GM21786 (cell line): Measurements from ENCODE around the gene CFAP61.
"Not testable (repeated sequence)": the region's sequence is repeated elsewhere in the genome, so short reads cannot be mapped to it uniquely, and the experiment has no call there.

Source experiments
- ATAC-seq: cut with Tn5 transposase; IDR thresholded peaks from one replicate; pipeline ENCODE4 v1.9.1; 2021; ENCODE audit not compliant: unreplicated experiment

The CFAP61 gene

GRCh38 chr20:20085812-20086211 is 33.5 kb downstream of the CFAP61 start:
- no peak for ATAC-seq

- no peak for ATAC-seq
These were observed 36.7 kb downstream of the CFAP61 start for GRCh38 chr20:20089018-20089417.

GRCh38 chr20:20089939-20090338 is 37.6 kb downstream of the CFAP61 start:
- no peak for ATAC-seq

- no peak for ATAC-seq
These were observed 40.5 kb downstream of the CFAP61 start for GRCh38 chr20:20092827-20093226.

- no peak for ATAC-seq
These were observed 42.1 kb downstream of the CFAP61 start for GRCh38 chr20:20094410-20094809.

- no peak for ATAC-seq
These were observed 43.0 kb downstream of the CFAP61 start for GRCh38 chr20:20095114-20095872.

- no peak for ATAC-seq
These were observed 44.1 kb downstream of the CFAP61 start for GRCh38 chr20:20096421-20096820.

GRCh38 chr20:20100881-20101280 is 48.5 kb downstream of the CFAP61 start:
- no peak for ATAC-seq

- no peak for ATAC-seq
These were observed 49.8 kb downstream of the CFAP61 start for GRCh38 chr20:20102163-20102562.

- no peak for ATAC-seq
These were observed 50.5 kb downstream of the CFAP61 start for GRCh38 chr20:20102716-20103258.

- ATAC-seq = no peak
These were observed 51.2 kb downstream of the CFAP61 start for GRCh38 chr20:20103486-20103885.

GRCh38 chr20:20123187-20123586 is 70.9 kb downstream of the CFAP61 start:
- ATAC-seq = not testable (repeated sequence)

GRCh38 chr20:20130399-20130798 is 78.1 kb downstream of the CFAP61 start:
- ATAC-seq = no peak

GRCh38 chr20:20134941-20135575 is 82.7 kb downstream of the CFAP61 start:
- no peak for ATAC-seq

- ATAC-seq = no peak
These were observed 84.0 kb downstream of the CFAP61 start for GRCh38 chr20:20136313-20136712.

GRCh38 chr20:20137851-20138250 is 85.5 kb downstream of the CFAP61 start:
- no peak for ATAC-seq

GRCh38 chr20:20138301-20139064 is 86.2 kb downstream of the CFAP61 start:
- no peak for ATAC-seq

- ATAC-seq = no peak
These were observed 87.1 kb downstream of the CFAP61 start for GRCh38 chr20:20139403-20139802.

- no peak for ATAC-seq
These were observed 90.8 kb downstream of the CFAP61 start for GRCh38 chr20:20143165-20143564.

- no peak for ATAC-seq
These were observed 91.3 kb downstream of the CFAP61 start for GRCh38 chr20:20143646-20144045.

- no peak for ATAC-seq
These were observed 96.4 kb downstream of the CFAP61 start for GRCh38 chr20:20148779-20149178.

GRCh38 chr20:20150241-20150640 is 97.9 kb downstream of the CFAP61 start:
- no peak for ATAC-seq
